ENCODE measurements around the gene BTNL9.
"Not testable (repeated sequence)": the region's sequence is repeated elsewhere in the genome, so short reads cannot be mapped to it uniquely, and the experiment has no call there.

Gene BTNL9

GRCh38 chr5:181039931-181040630, at the start of gene BTNL9:
TSS of gene BTNL9 (plus strand) at chr5:181040266. CDS start at chr5:181045490, 5,224 bp downstream.
- TF ChIP-seq, protein P1, sequence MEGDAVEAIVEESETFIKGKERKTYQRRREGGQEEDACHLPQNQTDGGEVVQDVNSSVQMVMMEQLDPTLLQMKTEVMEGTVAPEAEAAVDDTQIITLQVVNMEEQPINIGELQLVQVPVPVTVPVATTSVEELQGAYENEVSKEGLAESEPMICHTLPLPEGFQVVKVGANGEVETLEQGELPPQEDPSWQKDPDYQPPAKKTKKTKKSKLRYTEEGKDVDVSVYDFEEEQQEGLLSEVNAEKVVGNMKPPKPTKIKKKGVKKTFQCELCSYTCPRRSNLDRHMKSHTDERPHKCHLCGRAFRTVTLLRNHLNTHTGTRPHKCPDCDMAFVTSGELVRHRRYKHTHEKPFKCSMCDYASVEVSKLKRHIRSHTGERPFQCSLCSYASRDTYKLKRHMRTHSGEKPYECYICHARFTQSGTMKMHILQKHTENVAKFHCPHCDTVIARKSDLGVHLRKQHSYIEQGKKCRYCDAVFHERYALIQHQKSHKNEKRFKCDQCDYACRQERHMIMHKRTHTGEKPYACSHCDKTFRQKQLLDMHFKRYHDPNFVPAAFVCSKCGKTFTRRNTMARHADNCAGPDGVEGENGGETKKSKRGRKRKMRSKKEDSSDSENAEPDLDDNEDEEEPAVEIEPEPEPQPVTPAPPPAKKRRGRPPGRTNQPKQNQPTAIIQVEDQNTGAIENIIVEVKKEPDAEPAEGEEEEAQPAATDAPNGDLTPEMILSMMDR (IDR thresholded peaks at IDR 0.05; ENCODE audit: insufficient read depth, low read length, missing control alignments): no peak
- no peak for DNase-seq (ENCODE audit: low read depth, low spot score)
- ChIA-PET CTCF (no interaction called here), POLR2A (no interaction called here)
- H3K4me3 ChIP-seq (ENCODE audit: low read depth, low read length): no peak within 1 kb of the TSS

GRCh38 chr5:180990882-180991242, 49.2 kb upstream of the BTNL9 start:
- no peak overlapping the region for H3K4me3 ChIP-seq (ENCODE audit: low read depth, low read length)
- no peak for DNase-seq (ENCODE audit: low read depth, low spot score)
- TF ChIP-seq, protein P1 (IDR thresholded peaks at IDR 0.05; ENCODE audit: insufficient read depth, low read length, missing control alignments): no peak
- ChIA-PET POLR2A (no interaction called here), CTCF (no interaction called here)

GRCh38 chr5:181001947-181002346, 38.1 kb upstream of the BTNL9 start:
- no peak overlapping the region for H3K4me3 ChIP-seq (ENCODE audit: low read depth, low read length)
- TF ChIP-seq, protein P1 (IDR thresholded peaks at IDR 0.05; ENCODE audit: insufficient read depth, low read length, missing control alignments): no peak
- CTCF ChIA-PET: no interaction called here
- DNase-seq (ENCODE audit: low read depth, low spot score): no peak
- POLR2A ChIA-PET: no interaction called here

GRCh38 chr5:181005791-181006190, 34.3 kb upstream of the BTNL9 start:
- TF ChIP-seq, protein P1 (IDR thresholded peaks at IDR 0.05; ENCODE audit: insufficient read depth, low read length, missing control alignments): no peak
- ChIA-PET CTCF (no interaction called here), POLR2A (no interaction called here)
- no peak overlapping the region for H3K4me3 ChIP-seq (ENCODE audit: low read depth, low read length)
- no peak for DNase-seq (ENCODE audit: low read depth, low spot score)

DNA sequence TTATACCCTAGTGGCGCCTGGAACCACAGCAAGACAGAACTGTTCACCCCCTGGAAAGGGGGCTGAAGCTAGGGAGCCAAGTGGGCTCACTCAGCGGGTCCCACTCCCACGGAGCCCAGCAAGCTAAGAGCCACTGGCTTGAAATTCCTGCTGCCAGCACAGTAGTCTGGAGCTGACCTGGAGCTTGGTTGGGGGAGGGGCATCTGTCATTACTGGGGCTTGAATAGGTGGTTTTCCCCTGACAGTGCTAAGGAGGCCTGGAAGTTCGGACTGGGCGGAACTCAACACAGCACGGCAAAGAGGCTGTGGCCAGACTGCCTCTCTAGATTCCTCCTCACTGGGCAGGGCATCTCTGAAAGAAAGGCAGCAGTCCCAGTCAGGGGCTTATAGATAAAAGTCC, 31.9 kb upstream of the BTNL9 start:
- ChIA-PET CTCF (no interaction called here), POLR2A (no interaction called here)
- no peak for DNase-seq (ENCODE audit: low read depth, low spot score)
- H3K4me3 ChIP-seq (ENCODE audit: low read depth, low read length): no peak overlapping the region
- TF ChIP-seq, protein P1 (IDR thresholded peaks at IDR 0.05; ENCODE audit: insufficient read depth, low read length, missing control alignments): no peak

GRCh38 chr5:181010018-181010417, 30.0 kb upstream of the BTNL9 start:
- DNase-seq (ENCODE audit: low read depth, low spot score); POLR2A ChIA-PET; H3K4me3 ChIP-seq (ENCODE audit: low read depth, low read length); CTCF ChIA-PET: not testable (repeated sequence)

DNA sequence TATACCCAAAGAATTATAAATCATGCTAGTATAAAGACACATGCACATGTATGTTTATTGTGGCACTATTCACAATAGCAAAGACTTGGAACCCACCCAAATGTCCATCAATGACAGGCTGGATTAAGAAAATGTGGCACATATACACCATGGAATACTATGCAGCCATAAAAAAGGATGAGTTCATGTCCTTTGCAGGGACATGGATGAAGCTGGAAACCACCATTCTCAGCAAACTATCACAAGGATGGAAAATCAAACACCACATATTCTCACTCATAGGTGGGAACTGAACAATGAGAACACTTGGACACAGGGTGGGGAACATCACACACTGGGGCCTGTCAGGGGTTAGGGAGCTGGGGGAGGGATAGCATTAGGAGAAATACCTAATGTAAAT, 25.4 kb upstream of the BTNL9 start:
- CTCF ChIA-PET; POLR2A ChIA-PET; H3K4me3 ChIP-seq (ENCODE audit: low read depth, low read length); DNase-seq (ENCODE audit: low read depth, low spot score): not testable (repeated sequence)

DNA sequence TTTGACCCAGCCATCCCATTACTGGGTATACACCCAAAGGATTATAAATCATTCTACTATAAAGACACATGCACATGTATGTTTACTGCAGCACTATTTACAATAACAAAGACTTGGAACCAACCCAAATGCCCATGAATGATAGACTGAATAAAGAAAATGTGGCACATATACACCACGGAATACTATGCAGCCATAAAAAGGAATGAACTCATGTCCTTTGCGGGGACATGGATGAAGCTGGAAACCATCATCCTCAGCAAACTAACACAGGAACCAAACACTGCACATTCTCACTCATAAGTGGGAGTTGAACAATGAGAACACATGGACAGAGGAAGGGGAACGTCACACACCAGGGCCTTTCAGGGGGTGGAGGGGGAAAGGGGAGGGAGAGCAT, 22.6 kb upstream of the BTNL9 start:
- CTCF ChIA-PET, POLR2A ChIA-PET: not testable (repeated sequence)

More for the DNA sequence above, 22.6 kb upstream of the BTNL9 start:
- not testable (repeated sequence) for DNase-seq (ENCODE audit: low read depth, low spot score); H3K4me3 ChIP-seq (ENCODE audit: low read depth, low read length)

All from AG04449 (cell line).